GM18507 (cell line): Measurements from ENCODE around the gene GNE.
"Not testable (repeated sequence)": the region's sequence is repeated elsewhere in the genome, so short reads cannot be mapped to it uniquely, and the experiment has no call there.

Source experiments
- DNase-seq: peaks from one replicate; pipeline ENCODE4 v3.0.0; 2011; ENCODE audit warnings: low read depth; ENCODE audit not compliant: insufficient read length; ENCODE audit errors: extremely low spot score
- FAIRE-seq: peaks from 2 replicates; lab custom pipeline; 2011; peaks lifted over from hg19 to GRCh38; lab: Jason Lieb, UNC

Gene GNE

DNA sequence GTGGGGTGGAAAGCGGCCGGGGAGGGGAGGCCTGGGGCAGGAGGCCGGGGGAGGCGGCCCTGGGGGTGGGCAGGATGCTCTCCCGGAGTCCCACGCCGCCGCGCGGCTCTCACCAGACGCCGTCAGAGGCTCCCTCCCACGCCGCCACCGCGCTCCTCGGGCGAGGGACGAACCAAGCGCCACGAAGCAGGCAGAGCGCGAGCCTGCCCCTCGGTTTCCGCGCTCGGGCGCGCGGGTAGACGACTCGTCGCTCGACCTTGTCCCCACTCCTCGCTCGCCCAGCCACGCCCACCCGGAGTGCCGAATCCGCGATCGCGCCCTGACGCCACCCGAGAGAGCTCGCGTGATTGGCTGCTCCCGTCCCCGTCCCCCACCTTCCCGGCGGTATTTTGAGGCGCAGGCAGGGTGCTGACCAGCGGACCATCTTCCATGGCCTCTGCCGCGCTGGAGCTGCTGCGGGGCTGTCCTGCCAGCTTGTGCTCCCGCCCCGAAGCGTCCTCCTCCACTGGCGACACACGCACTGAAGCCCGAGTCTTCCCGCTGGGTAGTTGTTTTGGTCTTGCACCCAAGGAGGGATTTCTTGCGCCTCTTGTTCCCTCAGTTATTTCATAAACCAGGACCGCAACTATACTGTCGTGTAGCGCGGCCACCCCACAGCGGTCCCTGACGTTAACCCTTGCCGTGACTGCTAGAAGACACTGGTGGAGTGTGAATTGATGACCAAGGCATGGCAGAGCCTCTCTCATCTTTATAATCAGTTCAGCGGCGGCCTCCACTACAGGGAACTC is at the start of gene GNE:
TSS of gene GNE (minus strand) at position 241 of the 788 bp plus-strand sequence. CDS start 9,093 bp downstream, outside the sequence.
- FAIRE-seq (peak; percentile 91), DNase-seq (peak; percentile 85)

GRCh38 chr9:36306471-36307306 is 48.4 kb upstream of the GNE start:
- FAIRE-seq = no peak
- DNase-seq = no peak

DNA sequence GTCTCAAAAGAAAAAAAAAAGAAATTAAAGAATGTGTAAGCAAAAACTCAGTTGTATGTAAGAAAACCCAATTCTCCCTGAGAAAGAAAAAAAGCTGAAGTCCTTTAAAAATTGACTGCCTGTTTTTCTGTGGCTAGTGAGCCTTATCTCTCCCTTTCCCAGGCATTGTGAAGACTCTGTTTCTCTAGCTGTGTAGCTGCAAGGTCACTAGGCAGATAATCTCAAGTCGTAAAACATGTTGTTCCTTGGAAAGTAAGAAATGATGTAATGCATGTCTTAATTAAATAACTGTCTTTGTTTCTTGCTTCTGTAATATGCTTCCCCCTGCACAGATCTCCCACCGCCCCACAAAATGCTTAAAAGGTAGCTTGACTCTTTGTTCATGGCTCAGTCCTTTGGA is 46.1 kb upstream of the GNE start:
- FAIRE-seq = not testable (repeated sequence)

GRCh38 chr9:36301227-36301626 is 43.0 kb upstream of the GNE start:
- FAIRE-seq (no peak), DNase-seq (no peak)

More for the DNA sequence above, 46.1 kb upstream of the GNE start:
- not testable (repeated sequence) for DNase-seq

DNA sequence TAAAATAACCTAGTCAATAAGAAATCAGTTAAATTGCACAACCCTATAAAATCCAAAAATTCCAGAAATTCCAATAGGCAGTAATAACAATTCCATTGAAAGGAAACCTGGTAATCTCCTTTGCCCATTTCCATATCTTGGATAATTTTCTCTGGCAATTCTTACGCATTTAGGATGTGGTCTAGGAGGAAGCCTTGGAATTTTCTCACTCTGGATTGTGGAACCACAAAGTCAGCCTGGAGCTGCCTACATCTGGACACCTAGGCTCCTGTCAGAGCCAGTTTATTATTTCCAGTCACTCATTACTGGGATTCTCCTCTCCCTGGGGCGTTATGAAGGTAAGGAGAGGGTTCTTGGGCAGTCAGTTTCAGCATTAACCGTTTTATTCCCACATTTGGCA is 40.3 kb upstream of the GNE start:
- FAIRE-seq (no peak), DNase-seq (no peak)

- no peak for DNase-seq
- no peak for FAIRE-seq
Measured at GRCh38 chr9:36297798-36298197, 39.5 kb upstream of the GNE start.

- not testable (repeated sequence) for FAIRE-seq, DNase-seq
Measured at GRCh38 chr9:36294996-36295395, 36.7 kb upstream of the GNE start.

DNA sequence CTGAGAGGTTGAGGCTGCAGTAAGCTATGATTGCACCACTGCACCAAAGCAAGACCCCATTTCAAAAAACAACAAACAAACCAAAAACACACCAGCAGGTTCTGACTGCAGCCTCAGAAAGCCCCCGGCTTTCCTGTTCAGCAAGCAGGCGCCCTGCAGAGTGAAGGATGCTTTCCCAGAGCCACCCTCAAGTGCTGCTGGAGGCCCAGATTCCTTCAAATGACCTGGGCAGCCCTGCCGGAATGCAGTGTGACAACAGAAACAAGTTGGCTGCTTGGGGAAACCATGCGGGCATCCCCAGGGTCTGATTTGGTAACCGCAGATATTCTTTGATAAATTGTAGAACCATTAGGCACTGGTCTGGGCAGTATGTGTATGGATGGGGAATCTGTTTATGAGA is 35.7 kb upstream of the GNE start:
- no peak for DNase-seq
- no peak for FAIRE-seq

DNA sequence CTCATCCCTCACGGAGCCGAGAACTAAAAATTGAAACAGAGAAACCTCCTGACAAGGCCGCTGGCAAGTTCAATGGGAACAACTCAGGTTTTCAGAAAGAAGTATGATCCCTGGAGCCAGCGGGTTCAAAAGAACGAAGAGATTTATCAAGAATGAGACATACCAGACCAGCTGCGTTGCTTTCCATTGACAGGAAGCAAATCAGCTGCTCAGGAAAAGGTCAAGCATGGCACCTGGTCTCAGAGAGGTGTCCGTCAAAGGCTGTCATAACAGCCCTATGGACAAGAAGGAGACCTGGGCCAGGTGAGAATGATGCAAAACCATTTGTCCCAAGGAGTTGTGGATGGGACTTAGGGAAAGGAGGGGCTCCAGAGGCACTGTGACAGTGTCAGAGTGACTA is 34.9 kb upstream of the GNE start:
- no peak for DNase-seq
- no peak for FAIRE-seq

DNA sequence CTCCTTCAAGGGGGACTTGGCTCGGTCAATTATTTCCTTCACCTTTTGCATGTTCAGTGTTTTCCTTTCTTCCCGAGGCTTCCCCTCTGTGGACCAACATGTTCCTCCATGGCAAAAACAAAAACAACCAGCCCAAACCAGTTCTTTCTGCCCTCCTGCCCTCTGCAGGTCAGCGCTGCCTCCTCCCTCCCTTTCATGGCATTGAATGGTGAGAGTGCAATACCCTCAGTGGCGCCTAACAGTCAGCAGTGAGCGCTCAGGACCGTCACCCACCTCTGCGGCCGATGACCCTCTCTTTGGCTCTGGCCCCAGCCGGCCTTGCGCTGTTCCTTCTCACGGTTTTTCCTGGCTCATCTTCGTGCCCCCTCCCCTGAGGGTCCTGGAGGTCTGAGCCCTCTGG is 34.4 kb upstream of the GNE start:
- FAIRE-seq (no peak), DNase-seq (no peak)

DNA sequence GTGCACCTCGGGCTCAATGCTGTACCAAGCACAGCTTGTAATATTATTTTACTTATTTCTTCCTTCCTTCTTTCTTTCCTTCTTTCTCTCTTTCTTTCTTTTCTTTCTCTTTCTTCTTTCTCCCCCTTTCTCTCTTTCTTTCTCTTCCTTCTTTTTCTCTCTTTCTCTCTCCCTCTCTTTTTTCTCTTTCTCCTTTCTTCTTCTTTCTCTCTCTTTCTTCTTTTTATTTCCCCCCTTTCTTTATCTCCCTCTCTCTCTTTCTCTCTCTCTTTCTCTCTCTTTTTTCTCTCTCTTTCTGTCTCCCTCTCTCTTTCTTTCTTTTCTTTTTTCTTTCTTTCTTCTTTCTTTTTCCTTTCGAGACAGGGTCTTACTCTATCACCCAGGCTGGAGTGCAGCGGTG is 32.7 kb upstream of the GNE start:
- DNase-seq (no peak), FAIRE-seq (no peak)

DNA sequence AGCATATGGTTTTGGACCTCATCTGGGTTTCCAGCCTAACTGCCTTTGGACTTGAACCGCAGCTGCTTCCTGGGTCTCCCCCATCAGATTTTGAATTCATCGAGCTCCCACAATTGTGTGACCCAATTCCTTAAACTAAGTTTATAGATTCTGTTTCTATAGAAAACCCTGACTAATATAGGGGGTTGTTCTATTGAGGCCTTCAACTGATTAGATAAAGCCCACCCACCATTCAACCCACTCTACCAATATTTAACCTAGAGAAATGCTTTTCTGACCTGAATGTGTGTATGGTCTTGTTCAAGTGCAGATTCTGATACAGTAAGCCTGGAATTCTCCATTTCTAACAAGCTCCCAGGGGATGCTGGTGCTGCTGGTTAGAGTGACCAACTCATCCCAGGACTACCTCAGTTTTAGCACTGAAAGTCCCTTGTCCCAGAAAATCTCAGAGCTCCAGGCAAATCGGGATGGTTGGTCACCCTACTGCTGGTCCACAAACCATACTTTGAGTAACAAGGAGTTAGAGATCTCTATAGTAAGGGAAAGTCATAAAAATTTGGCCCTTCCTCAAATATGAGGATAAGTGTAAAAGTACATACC is 31.7 kb upstream of the GNE start:
- DNase-seq = no peak
- no peak for FAIRE-seq

GRCh38 chr9:36288070-36288469 is 29.8 kb upstream of the GNE start:
- no peak for DNase-seq
- no peak for FAIRE-seq

- FAIRE-seq (no peak), DNase-seq (no peak)
Measured at GRCh38 chr9:36286388-36286787, 28.1 kb upstream of the GNE start.

DNA sequence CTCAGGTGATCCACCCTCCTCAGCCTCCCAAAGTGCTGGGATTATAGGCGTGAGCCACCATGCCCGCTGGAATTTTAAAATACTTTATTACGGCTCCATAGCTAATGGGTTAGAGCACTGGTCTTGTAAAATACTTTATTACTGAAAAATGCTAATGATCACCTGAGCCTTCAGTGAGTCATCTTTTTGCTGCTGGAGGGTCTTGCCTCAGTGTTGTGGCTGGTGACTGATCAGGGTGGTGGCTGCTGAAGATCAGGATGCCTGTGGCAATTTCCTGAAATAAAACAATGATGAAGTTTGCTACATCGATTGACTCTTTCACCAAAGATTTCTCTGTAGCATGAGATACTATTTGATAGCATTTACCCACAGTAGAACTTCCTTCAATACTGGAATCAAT is 26.0 kb upstream of the GNE start:
- no peak for DNase-seq
- no peak for FAIRE-seq

GRCh38 chr9:36282275-36282674 is 24.0 kb upstream of the GNE start:
- no peak for DNase-seq
- FAIRE-seq = no peak

DNA sequence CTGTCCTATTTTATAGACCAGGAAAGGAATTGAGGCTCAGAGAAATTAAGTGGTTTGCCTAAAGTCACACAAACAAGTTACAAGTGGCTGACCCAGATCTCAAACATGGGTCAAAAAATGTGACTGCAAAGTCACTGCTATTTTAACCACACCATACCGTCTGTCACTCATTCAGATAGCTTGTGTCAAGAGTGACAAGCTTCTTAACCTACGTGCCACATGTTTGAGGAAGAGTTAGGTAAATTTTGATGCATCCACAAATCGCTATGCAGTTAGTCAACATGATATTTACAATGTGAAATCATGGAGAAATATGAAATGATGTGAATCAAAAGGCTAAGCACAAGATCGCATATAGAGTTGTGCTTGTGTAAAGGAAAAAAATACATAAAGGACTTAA is 22.7 kb upstream of the GNE start:
- FAIRE-seq (no peak), DNase-seq (no peak)

GRCh38 chr9:36278243-36278642 is 20.0 kb upstream of the GNE start:
- no peak for FAIRE-seq

DNA sequence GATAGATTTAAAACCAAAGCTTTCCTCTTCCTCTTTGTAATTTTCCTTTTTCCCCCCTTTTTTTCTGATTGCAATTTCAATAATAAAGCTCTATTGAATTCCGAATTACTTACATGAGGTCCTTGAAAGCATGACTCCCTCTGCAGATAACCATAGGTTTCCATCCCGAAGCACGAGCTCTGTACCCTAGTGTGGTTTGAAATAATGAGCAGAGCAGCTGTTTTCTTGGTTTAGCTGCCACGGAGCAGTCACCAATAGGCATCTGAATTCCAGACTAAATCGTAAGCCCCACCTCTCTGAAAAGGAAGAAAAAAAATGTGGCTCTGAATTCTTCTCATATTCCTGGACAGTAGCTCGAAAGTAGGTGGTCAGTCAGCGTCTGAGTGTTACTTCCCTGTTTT is 18.5 kb upstream of the GNE start:
- FAIRE-seq (no peak), DNase-seq (no peak)

More at GRCh38 chr9:36278243-36278642, 20.0 kb upstream of the GNE start:
- DNase-seq = no peak

- FAIRE-seq (no peak), DNase-seq (no peak)
Measured at GRCh38 chr9:36276254-36276653, 18.0 kb upstream of the GNE start.
